OCI-LY1 (cell line): Measurements from ENCODE around the gene GALNT16.

Experiments
- H2AFZ ChIP-seq: fragments of 200-600 bp; sonication (generic), shearing (Covaris generic); 2 replicates; pipeline ENCODE4 v1.6.0; 2014; ENCODE audit warnings: antibody characterized with exemption, mild to moderate bottlenecking, low read length
- H3F3A ChIP-seq: fragments of 200-600 bp; sonication (generic), shearing (Covaris generic); 2 replicates; pipeline ENCODE4 v1.6.0; 2014; ENCODE audit warnings: mild to moderate bottlenecking, antibody characterized with exemption, low read length, moderate library complexity; ENCODE audit not compliant: insufficient read depth
- H3K27ac ChIP-seq: fragments of 200-600 bp; sonication (generic); 2 replicates; pipeline ENCODE4 v1.5.1; 2014; ENCODE audit warnings: low read length, mixed run types, mild to moderate bottlenecking, low read depth; ENCODE audit not compliant: poor library complexity, severe bottlenecking
- H3K27me3 ChIP-seq: fragments of 200-600 bp; sonication (generic); 2 replicates; pipeline ENCODE4 v1.6.0; 2014; ENCODE audit warnings: antibody characterized with exemption, mild to moderate bottlenecking, low read length, moderate library complexity; ENCODE audit not compliant: insufficient read depth
- H3K36me3 ChIP-seq: fragments of 200-600 bp; sonication (generic); 2 replicates; pipeline ENCODE4 v1.6.1; 2014; ENCODE audit warnings: mild to moderate bottlenecking, antibody characterized with exemption, low read length, moderate library complexity, mixed read lengths; ENCODE audit not compliant: insufficient read depth
- H3K4me1 ChIP-seq: fragments of 200-600 bp; sonication (generic); 2 replicates; pipeline ENCODE4 v1.5.1; 2014; ENCODE audit warnings: mild to moderate bottlenecking, low read length, moderate library complexity; ENCODE audit not compliant: insufficient read depth, severe bottlenecking
- H3K4me2 ChIP-seq: fragments of 200-600 bp; sonication (generic), shearing (Covaris generic); 2 replicates; pipeline ENCODE4 v1.6.1; 2014; ENCODE audit warnings: low read length
- H3K4me3 ChIP-seq: fragments of 200-600 bp; sonication (generic); 2 replicates; pipeline ENCODE4 v1.5.1; 2014; ENCODE audit warnings: low read length, low read depth, mild to moderate bottlenecking, mixed read lengths; ENCODE audit not compliant: poor library complexity, severe bottlenecking
- H3K79me2 ChIP-seq: fragments of 200-600 bp; shearing (Covaris generic); 2 replicates; pipeline ENCODE4 v1.6.1; 2016; ENCODE audit warnings: mixed run types, low read length, mixed read lengths; ENCODE audit not compliant: insufficient read depth
- H3K9ac ChIP-seq: fragments of 200-600 bp; sonication (generic), shearing (Covaris generic); 2 replicates; pipeline ENCODE4 v1.6.1; 2014; ENCODE audit warnings: mild to moderate bottlenecking, low read length, mixed read lengths
- H3K9me2 ChIP-seq: fragments of 200-600 bp; sonication (generic), shearing (Covaris generic); 2 replicates; pipeline ENCODE4 v1.6.1; 2014; ENCODE audit warnings: low read depth, mild to moderate bottlenecking, low read length, mixed read lengths
- H3K9me3 ChIP-seq: fragments of 200-600 bp; shearing (Covaris generic); 2 replicates; pipeline ENCODE4 v1.6.1; 2014; ENCODE audit warnings: low read length, mixed read lengths
- H4K20me1 ChIP-seq: fragments of 200-600 bp; sonication (generic), shearing (Covaris generic); 2 replicates; pipeline ENCODE4 v1.6.0; 2016; ENCODE audit warnings: mild to moderate bottlenecking, low read length; ENCODE audit not compliant: insufficient read depth
- CTCF ChIP-seq: fragments of 200-600 bp; sonication (generic), shearing (Covaris generic); IDR thresholded peaks from 2 replicates; pipeline ENCODE4 v1.5.1; 2017; ENCODE audit warnings: mild to moderate bottlenecking, antibody characterized with exemption, low read length, moderate library complexity, mixed read lengths
- EZH2 ChIP-seq: fragments of 200-600 bp; sonication (generic), shearing (Covaris generic); IDR thresholded peaks from 2 replicates; pipeline ENCODE4 v1.8.0; 2017; ENCODE audit warnings: borderline replicate concordance, mixed run types, mild to moderate bottlenecking, antibody characterized with exemption, low read length, moderate library complexity, mixed read lengths

GALNT16 gene

GRCh38 chr14:69268763-69269162 is 8.8 kb downstream of the GALNT16 start:
- peaks cover 17% of the 10 kb centered on the region; the same call in 1 of the 2 replicates for H3K27me3 ChIP-seq
- H3K9me3 ChIP-seq = no peaks in the 10 kb centered on the region
- no peak overlapping the region for H3K9ac ChIP-seq
- H3K9me2 ChIP-seq = no peaks in the 10 kb centered on the region
- no peak overlapping the region for H2AFZ ChIP-seq
- H3K4me3 ChIP-seq = no peak overlapping the region
- H3F3A ChIP-seq = no peaks in the 10 kb centered on the region
- H4K20me1 ChIP-seq = no peaks in the 10 kb centered on the region
- no peak for TF ChIP-seq EZH2
- no peak for TF ChIP-seq CTCF
- H3K79me2 ChIP-seq = no peaks in the 10 kb centered on the region
- no peak overlapping the region for H3K27ac ChIP-seq
- H3K36me3 ChIP-seq = no peaks in the 10 kb centered on the region
- no peaks in the 10 kb centered on the region for H3K4me1 ChIP-seq
- no peak overlapping the region for H3K4me2 ChIP-seq

GRCh38 chr14:69269381-69269780 is 9.4 kb downstream of the GALNT16 start:
- Histone ChIP-seq H4K20me1 (no peaks in the 10 kb centered on the region), H3K27ac (no peak overlapping the region), H3K27me3 (peaks cover 17% of the 10 kb centered on the region; the same call in 1 of the 2 replicates), H3K4me1 (no peaks in the 10 kb centered on the region), H3K9ac (no peak overlapping the region), H3K9me2 (no peaks in the 10 kb centered on the region), H2AFZ (no peak overlapping the region), H3F3A (no peaks in the 10 kb centered on the region), H3K79me2 (no peaks in the 10 kb centered on the region), H3K36me3 (no peaks in the 10 kb centered on the region), H3K4me2 (no peak overlapping the region), H3K4me3 (no peak overlapping the region), H3K9me3 (no peaks in the 10 kb centered on the region)
- TF ChIP-seq EZH2 (no peak), CTCF (no peak)

GRCh38 chr14:69270097-69270496 is 10.1 kb downstream of the GALNT16 start:
- TF ChIP-seq EZH2 (no peak), CTCF (no peak)
- Histone ChIP-seq H3K36me3 (no peaks in the 10 kb centered on the region), H3K4me1 (no peaks in the 10 kb centered on the region), H3F3A (no peaks in the 10 kb centered on the region), H3K27me3 (peaks cover 17% of the 10 kb centered on the region; the same call in 1 of the 2 replicates), H3K4me3 (no peak overlapping the region), H3K9me2 (no peaks in the 10 kb centered on the region), H3K27ac (no peak overlapping the region), H3K9me3 (no peaks in the 10 kb centered on the region), H3K4me2 (no peak overlapping the region), H4K20me1 (no peaks in the 10 kb centered on the region), H3K9ac (no peak overlapping the region), H2AFZ (no peak overlapping the region), H3K79me2 (no peaks in the 10 kb centered on the region)
